HG02885 (cell line): ENCODE data around the gene SMPDL3B.
"Not testable (repeated sequence)": the region's sequence is repeated elsewhere in the genome, so short reads cannot be mapped to it uniquely, and the experiment has no call there.

Source experiments
- ATAC-seq: cut with Tn5 transposase; IDR thresholded peaks from one replicate; pipeline ENCODE4 v1.9.1; 2021; ENCODE audit warnings: mild to moderate bottlenecking; ENCODE audit not compliant: unreplicated experiment, poor library complexity

Gene SMPDL3B

DNA sequence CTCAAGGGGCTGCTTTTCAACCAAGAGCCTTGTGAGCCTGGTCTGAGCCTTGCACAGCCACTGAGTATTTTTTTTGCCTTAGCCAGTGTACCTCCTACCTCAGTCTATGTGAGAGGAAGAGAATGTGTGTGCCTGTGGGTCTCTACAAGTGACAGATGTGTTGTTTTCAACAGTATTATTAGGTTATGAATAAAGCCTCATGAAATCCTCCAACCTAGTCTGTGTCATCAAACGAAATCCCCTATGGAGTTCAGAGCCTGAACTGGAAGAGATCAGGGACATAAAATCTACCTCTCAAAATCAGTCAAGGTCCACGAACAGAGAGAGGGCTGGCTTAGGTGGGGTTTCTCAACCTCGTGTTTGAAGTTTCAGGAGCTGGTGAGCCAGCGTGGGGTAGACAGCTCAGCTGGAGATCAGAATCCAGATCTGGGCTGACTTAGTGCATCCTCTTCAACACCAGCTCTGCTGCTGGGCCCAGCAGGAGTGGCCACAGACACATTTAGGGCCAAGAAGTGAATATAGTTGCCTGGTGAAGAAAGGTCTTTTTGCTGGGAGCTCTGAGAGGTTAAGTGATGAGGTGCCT, 33.2 kb downstream of the SMPDL3B start:
- ATAC-seq: no peak

DNA sequence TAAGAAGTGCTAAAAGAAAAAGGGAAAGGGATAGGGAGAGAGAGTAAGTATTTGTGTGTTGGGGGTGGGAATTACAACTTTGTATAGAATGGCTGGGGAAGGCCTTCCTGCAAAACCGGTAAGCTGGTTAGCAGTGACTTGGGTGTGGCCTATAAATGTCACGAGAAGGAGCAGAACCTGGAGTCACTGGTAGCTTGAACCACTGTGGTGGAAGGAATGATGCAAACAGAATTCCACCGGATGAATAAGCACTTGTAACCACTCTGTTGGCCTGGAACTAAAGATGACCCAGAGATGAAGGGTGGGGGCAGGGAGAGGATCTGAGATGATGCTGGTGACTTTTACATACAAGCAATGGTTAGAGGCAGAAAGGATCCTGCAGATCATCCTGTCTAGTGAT, 33.9 kb downstream of the SMPDL3B start:
- no peak for ATAC-seq

DNA sequence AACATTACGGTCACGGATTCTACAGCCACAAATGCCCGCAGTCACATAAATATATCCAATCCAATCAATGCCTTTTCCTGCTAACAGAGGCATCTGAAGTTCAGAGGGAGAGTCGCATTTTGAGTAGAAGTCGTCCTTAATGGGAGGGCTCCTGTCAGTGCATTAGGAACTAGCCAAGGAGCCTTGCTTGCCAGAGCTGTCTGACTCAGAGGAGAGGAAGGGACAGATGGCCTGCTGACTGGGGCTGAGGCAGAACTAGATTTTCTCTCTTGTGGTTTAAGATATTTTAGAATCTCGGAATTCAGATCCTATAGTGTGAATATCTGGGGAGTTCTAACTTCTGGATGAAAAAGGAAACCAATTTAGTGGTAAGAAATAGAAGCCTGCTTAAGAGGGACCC, 35.6 kb downstream of the SMPDL3B start:
- ATAC-seq: no peak

- no peak for ATAC-seq
Measured at GRCh38 chr1:27971674-27972073, 36.9 kb downstream of the SMPDL3B start.

- ATAC-seq: no peak
Measured at GRCh38 chr1:27972141-27972540, 37.3 kb downstream of the SMPDL3B start.

- ATAC-seq: no peak
Measured at GRCh38 chr1:27973771-27974416, 39.1 kb downstream of the SMPDL3B start.

- ATAC-seq: no peak
Measured at GRCh38 chr1:27974417-27974781, 39.6 kb downstream of the SMPDL3B start.

- no peak for ATAC-seq
Measured at GRCh38 chr1:27979151-27979858, 44.5 kb downstream of the SMPDL3B start.

GRCh38 chr1:27979859-27980201, 45.0 kb downstream of the SMPDL3B start:
- no peak for ATAC-seq

DNA sequence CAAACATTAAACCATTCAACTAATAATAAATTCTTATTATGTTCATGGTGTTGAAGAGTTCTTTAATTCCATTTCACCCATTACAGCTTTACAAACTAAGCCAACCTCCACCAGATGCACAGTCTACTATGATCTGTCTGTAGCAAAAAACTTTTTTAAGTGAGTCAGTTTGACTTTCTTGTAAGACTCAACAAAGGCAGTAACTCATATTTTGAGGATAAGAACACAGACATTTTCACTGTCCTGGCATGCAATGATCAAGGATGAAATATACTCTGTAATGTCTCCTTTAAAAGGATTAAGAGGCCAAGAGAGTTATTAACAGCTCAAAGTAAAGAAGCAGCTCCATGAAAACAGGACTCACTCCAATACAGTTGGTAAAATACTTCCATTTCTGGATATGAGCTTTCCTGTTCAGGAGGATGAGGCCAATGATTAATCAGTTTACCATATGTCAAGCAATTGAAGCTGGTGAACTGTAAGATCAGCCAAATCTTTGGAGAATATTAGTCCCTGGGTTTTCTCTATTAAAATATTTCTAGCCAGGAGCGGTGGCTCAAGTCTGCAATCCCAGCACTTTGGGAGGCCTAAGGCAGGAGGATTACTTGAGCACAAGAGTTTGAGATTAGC, 45.5 kb downstream of the SMPDL3B start:
- no peak for ATAC-seq

- ATAC-seq: no peak
Measured at GRCh38 chr1:27981145-27981544, 46.3 kb downstream of the SMPDL3B start.

GRCh38 chr1:27990920-27991537, 56.2 kb downstream of the SMPDL3B start:
- no peak for ATAC-seq

DNA sequence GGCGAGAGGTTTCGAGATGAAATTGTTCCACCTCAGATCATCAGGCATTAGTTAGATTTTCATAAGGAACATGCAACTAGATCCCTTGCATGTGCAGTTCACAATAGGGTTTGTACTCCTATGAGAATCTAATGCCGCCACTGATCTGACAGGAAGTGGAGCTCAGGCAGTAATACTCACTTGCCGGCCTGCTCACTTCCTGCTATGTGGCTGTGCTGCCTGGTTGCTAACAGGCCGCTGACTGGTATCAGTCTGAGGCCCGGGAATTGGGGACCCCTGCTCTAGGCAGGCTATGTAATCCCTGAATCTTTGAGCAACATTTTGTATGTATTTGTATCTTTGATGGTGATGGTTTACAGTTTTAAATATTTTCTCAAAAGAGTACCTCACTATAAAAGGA, 57.5 kb downstream of the SMPDL3B start:
- ATAC-seq: no peak

GRCh38 chr1:27993241-27993640, 58.4 kb downstream of the SMPDL3B start:
- no peak for ATAC-seq

DNA sequence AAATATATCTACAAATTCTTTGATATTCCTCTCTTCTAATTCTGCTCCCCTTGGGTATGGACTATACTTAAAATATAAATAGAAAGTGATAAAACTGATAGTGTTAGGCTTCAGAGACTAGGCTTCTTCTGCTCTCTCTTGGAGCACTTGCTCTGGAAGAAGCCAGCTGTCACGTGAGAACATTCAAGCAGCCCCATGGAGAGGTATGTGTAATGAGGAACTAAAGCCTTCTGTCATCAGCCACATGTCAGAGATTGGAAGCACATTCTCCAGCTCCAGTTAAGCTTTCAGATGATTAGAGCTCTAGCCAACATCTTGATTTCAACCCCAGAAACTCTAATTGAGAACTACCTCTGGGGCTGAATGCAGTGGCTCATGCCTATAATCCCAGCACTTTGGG, 59.3 kb downstream of the SMPDL3B start:
- no peak for ATAC-seq

- ATAC-seq: not testable (repeated sequence)
Measured at GRCh38 chr1:27994526-27994925, 59.7 kb downstream of the SMPDL3B start.

DNA sequence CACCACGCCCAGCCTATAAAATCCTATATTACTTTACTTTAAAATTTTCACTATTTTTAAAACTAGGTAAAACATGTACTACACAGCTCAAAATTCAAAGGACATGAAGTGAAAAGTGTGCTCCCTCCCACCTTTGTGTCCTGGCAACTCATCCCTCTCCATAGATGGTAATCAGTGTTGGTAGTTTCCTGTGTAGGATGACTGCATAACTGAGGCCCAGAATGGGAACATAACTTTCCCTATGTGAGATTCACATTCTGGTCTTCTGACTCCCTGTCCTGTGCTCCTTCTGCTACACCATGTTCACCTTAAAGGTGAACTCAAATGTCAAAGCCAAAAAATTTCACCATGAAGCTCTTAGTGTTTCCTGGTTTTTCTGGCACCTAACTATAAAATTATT, 64.3 kb downstream of the SMPDL3B start:
- no peak for ATAC-seq

DNA sequence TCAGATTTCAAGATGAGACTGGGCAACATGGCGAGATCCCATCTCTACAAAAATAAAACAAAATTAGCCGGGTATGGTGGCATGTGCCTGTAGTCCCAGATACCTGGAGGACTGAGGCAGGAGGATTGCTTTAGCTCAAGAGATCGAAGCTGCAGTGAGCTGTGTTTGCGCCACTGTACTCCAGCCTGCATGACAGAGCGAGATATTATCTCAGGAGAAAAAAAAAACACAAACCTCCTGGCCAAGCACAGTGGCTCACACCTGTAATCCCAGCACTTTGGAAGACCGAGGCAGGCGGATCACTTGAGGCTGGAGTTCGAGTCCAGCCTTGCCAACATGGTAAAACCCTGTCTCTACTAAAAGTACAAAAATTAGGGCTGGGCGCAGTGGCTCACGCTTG, 67.8 kb downstream of the SMPDL3B start:
- no peak for ATAC-seq

DNA sequence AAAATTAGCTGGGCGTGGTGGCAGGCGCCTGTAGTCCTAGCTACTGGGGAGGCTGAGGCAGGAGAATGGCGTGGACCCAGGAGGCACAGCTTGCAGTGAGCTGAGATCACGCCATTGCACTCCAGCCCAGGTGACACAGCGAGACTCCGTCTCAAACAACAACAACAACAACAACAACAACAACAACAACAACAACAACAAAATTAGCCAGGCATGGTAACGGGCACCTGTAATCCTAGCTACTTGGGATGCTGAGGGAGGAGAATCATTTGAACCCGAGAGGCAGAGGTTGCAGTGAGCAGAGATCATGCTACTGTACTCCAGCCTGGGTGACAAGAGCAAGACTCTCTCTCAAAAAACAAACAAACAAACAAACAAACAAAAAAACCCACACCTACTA, 68.3 kb downstream of the SMPDL3B start:
- not testable (repeated sequence) for ATAC-seq
